ENCODE measurements around the gene CACNA1G.

Gene CACNA1G

GRCh38 chr17:50656509-50656908, 96.0 kb downstream of the CACNA1G start:
- no CpG with 5 or more reads among the region's 5 CpGs for WGBS (ENCODE audit: extremely low coverage, insufficient coverage, low lambda C conversion rate)
- DNase-seq = peak; percentile 61
- H3K79me2 ChIP-seq (ENCODE audit: control insufficient read depth, insufficient read depth, low read length) = no peaks in the 10 kb centered on the region

GRCh38 chr17:50657054-50657453, 96.5 kb downstream of the CACNA1G start:
- H2AK5ac ChIP-seq (ENCODE audit: low read length) = peak overlapping the region; percentile 43
- no peak overlapping the region for H2BK120ac ChIP-seq (ENCODE audit: low read depth, low read length)
- H3K27ac ChIP-seq (ENCODE audit: low read depth, low read length) = no peak overlapping the region
- no peak for DNase-seq
- no peak overlapping the region for H3K4ac ChIP-seq (ENCODE audit: low read depth, low read length)
- H3K9ac ChIP-seq (ENCODE audit: low read length) = no peak overlapping the region
- no peaks in the 10 kb centered on the region for H3K79me1 ChIP-seq (ENCODE audit: low read length)
- H3K18ac ChIP-seq (ENCODE audit: low read length) = no peak overlapping the region
- no peak overlapping the region for H2BK5ac ChIP-seq (ENCODE audit: low read length)
- H3K23ac ChIP-seq (ENCODE audit: low read length) = no peak overlapping the region
- WGBS (ENCODE audit: extremely low coverage, insufficient coverage, low lambda C conversion rate) = no CpG with 5 or more reads among the region's 7 CpGs
- no peaks in the 10 kb centered on the region for H3K36me3 ChIP-seq (ENCODE audit: control insufficient read depth, insufficient read depth, low read length)
- H3K4me1 ChIP-seq (ENCODE audit: control insufficient read depth, low read depth, low read length) = peaks cover 3% of the 10 kb centered on the region
- H3K56ac ChIP-seq (ENCODE audit: low read length) = no peak overlapping the region
- H3K4me3 ChIP-seq (ENCODE audit: low read length) = no peak overlapping the region
- no peak overlapping the region for H4K8ac ChIP-seq (ENCODE audit: low read depth, low read length)
- no peak overlapping the region for H3K4me2 ChIP-seq (ENCODE audit: low read length)
- H3K79me2 ChIP-seq (ENCODE audit: control insufficient read depth, insufficient read depth, low read length) = no peaks in the 10 kb centered on the region
- H2BK15ac ChIP-seq (replicated peaks; ENCODE audit: low read depth) = no peak overlapping the region
- no peaks in the 10 kb centered on the region for H3K27me3 ChIP-seq (ENCODE audit: insufficient read depth, low read length, poor library complexity)
- H4K5ac ChIP-seq (ENCODE audit: low read length) = no peak overlapping the region

More at GRCh38 chr17:50656509-50656908, 96.0 kb downstream of the CACNA1G start:
- no peak overlapping the region for H3K4ac ChIP-seq (ENCODE audit: low read depth, low read length)
- no peak overlapping the region for H3K18ac ChIP-seq (ENCODE audit: low read length)
- no peak overlapping the region for H4K5ac ChIP-seq (ENCODE audit: low read length)
- no peak overlapping the region for H3K4me2 ChIP-seq (ENCODE audit: low read length)
- H3K4me3 ChIP-seq (ENCODE audit: low read length) = no peak overlapping the region
- no peaks in the 10 kb centered on the region for H3K36me3 ChIP-seq (ENCODE audit: control insufficient read depth, insufficient read depth, low read length)
- H2BK15ac ChIP-seq (replicated peaks; ENCODE audit: low read depth) = no peak overlapping the region
- H3K27me3 ChIP-seq (ENCODE audit: insufficient read depth, low read length, poor library complexity) = no peaks in the 10 kb centered on the region
- H3K27ac ChIP-seq (ENCODE audit: low read depth, low read length) = no peak overlapping the region
- H3K23ac ChIP-seq (ENCODE audit: low read length) = no peak overlapping the region
- no peak overlapping the region for H2BK5ac ChIP-seq (ENCODE audit: low read length)
- no peak overlapping the region for H3K56ac ChIP-seq (ENCODE audit: low read length)
- H4K8ac ChIP-seq (ENCODE audit: low read depth, low read length) = no peak overlapping the region
- no peak overlapping the region for H2BK120ac ChIP-seq (ENCODE audit: low read depth, low read length)
- H2AK5ac ChIP-seq (ENCODE audit: low read length) = no peak overlapping the region
- peaks cover 1% of the 10 kb centered on the region for H3K4me1 ChIP-seq (ENCODE audit: control insufficient read depth, low read depth, low read length)
- no peak overlapping the region for H3K9ac ChIP-seq (ENCODE audit: low read length)
- no peaks in the 10 kb centered on the region for H3K79me1 ChIP-seq (ENCODE audit: low read length)

GRCh38 chr17:50657627-50658026, 97.1 kb downstream of the CACNA1G start:
- Histone ChIP-seq H2BK5ac (ENCODE audit: low read length) (no peak overlapping the region), H2AK5ac (ENCODE audit: low read length) (peak overlapping the region; percentile 43), H3K36me3 (ENCODE audit: control insufficient read depth, insufficient read depth, low read length) (no peaks in the 10 kb centered on the region), H3K18ac (ENCODE audit: low read length) (no peak overlapping the region), H3K27me3 (ENCODE audit: insufficient read depth, low read length, poor library complexity) (no peaks in the 10 kb centered on the region), H3K23ac (ENCODE audit: low read length) (no peak overlapping the region), H2BK15ac (replicated peaks; ENCODE audit: low read depth) (no peak overlapping the region), H2BK120ac (ENCODE audit: low read depth, low read length) (no peak overlapping the region), H3K56ac (ENCODE audit: low read length) (no peak overlapping the region), H3K9ac (ENCODE audit: low read length) (no peak overlapping the region), H3K4me1 (ENCODE audit: control insufficient read depth, low read depth, low read length) (peaks cover 4% of the 10 kb centered on the region), H3K4me3 (ENCODE audit: low read length) (no peak overlapping the region), H3K4me2 (ENCODE audit: low read length) (no peak overlapping the region), H3K4ac (ENCODE audit: low read depth, low read length) (no peak overlapping the region), H3K79me2 (ENCODE audit: control insufficient read depth, insufficient read depth, low read length) (no peaks in the 10 kb centered on the region), H3K79me1 (ENCODE audit: low read length) (no peaks in the 10 kb centered on the region), H4K8ac (ENCODE audit: low read depth, low read length) (no peak overlapping the region), H3K27ac (ENCODE audit: low read depth, low read length) (no peak overlapping the region), H4K5ac (ENCODE audit: low read length) (no peak overlapping the region)
- no CpG with 5 or more reads among the region's 7 CpGs for WGBS (ENCODE audit: extremely low coverage, insufficient coverage, low lambda C conversion rate)
- no peak for DNase-seq

- Histone ChIP-seq H3K27me3 (ENCODE audit: insufficient read depth, low read length, poor library complexity) (no peaks in the 10 kb centered on the region), H2BK5ac (ENCODE audit: low read length) (no peak overlapping the region), H3K27ac (ENCODE audit: low read depth, low read length) (no peak overlapping the region), H3K56ac (ENCODE audit: low read length) (peak overlapping the region; percentile 11), H4K8ac (ENCODE audit: low read depth, low read length) (no peak overlapping the region), H3K79me1 (ENCODE audit: low read length) (no peaks in the 10 kb centered on the region), H2BK15ac (replicated peaks; ENCODE audit: low read depth) (no peak overlapping the region), H3K4me2 (ENCODE audit: low read length) (no peak overlapping the region), H2AK5ac (ENCODE audit: low read length) (no peak overlapping the region), H4K5ac (ENCODE audit: low read length) (no peak overlapping the region), H3K23ac (ENCODE audit: low read length) (no peak overlapping the region), H3K4me3 (ENCODE audit: low read length) (no peak overlapping the region), H3K9ac (ENCODE audit: low read length) (no peak overlapping the region), H3K4me1 (ENCODE audit: control insufficient read depth, low read depth, low read length) (peaks cover 4% of the 10 kb centered on the region), H3K18ac (ENCODE audit: low read length) (peak overlapping the region; percentile 6), H2BK120ac (ENCODE audit: low read depth, low read length) (no peak overlapping the region), H3K79me2 (ENCODE audit: control insufficient read depth, insufficient read depth, low read length) (no peaks in the 10 kb centered on the region), H3K36me3 (ENCODE audit: control insufficient read depth, insufficient read depth, low read length) (no peaks in the 10 kb centered on the region), H3K4ac (ENCODE audit: low read depth, low read length) (no peak overlapping the region)
- no peak for DNase-seq
- no CpG with 5 or more reads among the region's 6 CpGs for WGBS (ENCODE audit: extremely low coverage, insufficient coverage, low lambda C conversion rate)
Measured at GRCh38 chr17:50658616-50659015, 98.1 kb downstream of the CACNA1G start.

GRCh38 chr17:50659179-50659578, 98.7 kb downstream of the CACNA1G start:
- H2BK120ac ChIP-seq (ENCODE audit: low read depth, low read length) = no peak overlapping the region
- no peak overlapping the region for H3K18ac ChIP-seq (ENCODE audit: low read length)
- H2BK5ac ChIP-seq (ENCODE audit: low read length) = no peak overlapping the region
- H2AK5ac ChIP-seq (ENCODE audit: low read length) = no peak overlapping the region
- H3K27me3 ChIP-seq (ENCODE audit: insufficient read depth, low read length, poor library complexity) = no peaks in the 10 kb centered on the region
- no peak overlapping the region for H3K9ac ChIP-seq (ENCODE audit: low read length)
- H2BK15ac ChIP-seq (replicated peaks; ENCODE audit: low read depth) = no peak overlapping the region
- H4K8ac ChIP-seq (ENCODE audit: low read depth, low read length) = no peak overlapping the region
- no peaks in the 10 kb centered on the region for H3K79me2 ChIP-seq (ENCODE audit: control insufficient read depth, insufficient read depth, low read length)
- DNase-seq = no peak
- H3K23ac ChIP-seq (ENCODE audit: low read length) = no peak overlapping the region
- H3K4ac ChIP-seq (ENCODE audit: low read depth, low read length) = no peak overlapping the region
- H3K4me1 ChIP-seq (ENCODE audit: control insufficient read depth, low read depth, low read length) = peaks cover 4% of the 10 kb centered on the region
- H3K4me3 ChIP-seq (ENCODE audit: low read length) = no peak overlapping the region
- no peak overlapping the region for H3K4me2 ChIP-seq (ENCODE audit: low read length)
- H3K27ac ChIP-seq (ENCODE audit: low read depth, low read length) = no peak overlapping the region
- no peak overlapping the region for H3K56ac ChIP-seq (ENCODE audit: low read length)
- no peaks in the 10 kb centered on the region for H3K36me3 ChIP-seq (ENCODE audit: control insufficient read depth, insufficient read depth, low read length)
- no peak overlapping the region for H4K5ac ChIP-seq (ENCODE audit: low read length)
- WGBS (ENCODE audit: extremely low coverage, insufficient coverage, low lambda C conversion rate) = no CpG with 5 or more reads among the region's 10 CpGs
- no peaks in the 10 kb centered on the region for H3K79me1 ChIP-seq (ENCODE audit: low read length)

Data from mesendoderm (in vitro differentiated cells).